Activated CD8-positive, alpha-beta memory T cell treated with anti-CD3 and anti-CD28 coated beads, Interleukin-2, amount 10 ng/mL, durations not matched to agents 7 days and 5 days (primary cell): Measurements from ENCODE around the gene TUBGCP6. TPM values are rescaled to one million over a fixed set of nuclear protein-coding genes. Genes with fewer than 3 reads are reported as not detected.
A peak's percentile ranks its signal among the peaks of the same experiment; 100 is the strongest.

Source experiments
- ATAC-seq: fragments of 150-1000 bp; cut with Tn5 transposase; one replicate; pipeline ENCODE4 v1.10.0; 2021; ENCODE audit warnings: moderate library complexity
- CTCF ChIA-PET: fragments of 350-600 bp; sonication (Branson Sonifier 250); formaldehyde crosslinking; loops from one replicate; lab custom pipeline; 2021; ENCODE audit warnings: antibody characterized with exemption; lab: Charles Lee
- DNase-seq: peaks from one replicate; pipeline ENCODE4 v3.0.0-alpha.2; 2020
- H3K27ac Mint-ChIP-seq: one replicate; pipeline ENCODE4 v1.8.0; 2021; ENCODE audit warnings: mild to moderate bottlenecking, mixed read lengths
- H3K27me3 Mint-ChIP-seq: one replicate; pipeline ENCODE4 v1.8.0; 2021; ENCODE audit warnings: mixed read lengths
- H3K36me3 Mint-ChIP-seq: one replicate; pipeline ENCODE4 v1.8.0; 2021; ENCODE audit warnings: mild to moderate bottlenecking, mixed read lengths
- H3K4me1 Mint-ChIP-seq: one replicate; pipeline ENCODE4 v1.8.0; 2021; ENCODE audit warnings: mixed read lengths
- H3K4me3 Mint-ChIP-seq: one replicate; pipeline ENCODE4 v1.8.0; 2021; ENCODE audit warnings: mild to moderate bottlenecking, moderate library complexity, mixed read lengths
- H3K9me3 Mint-ChIP-seq: one replicate; pipeline ENCODE4 v1.8.0; 2022; ENCODE audit warnings: low read depth, mixed read lengths
- total RNA-seq, 2 experiments: library from RNA; stranded (reverse); gene quantifications; one replicate each; pipeline ENCODE4 v1.2.3, GENCODE V29; 2021

The TUBGCP6 gene
- total RNA-seq, 2 experiments from 2014 or later: 60.9 to 72.0 TPM

DNA sequence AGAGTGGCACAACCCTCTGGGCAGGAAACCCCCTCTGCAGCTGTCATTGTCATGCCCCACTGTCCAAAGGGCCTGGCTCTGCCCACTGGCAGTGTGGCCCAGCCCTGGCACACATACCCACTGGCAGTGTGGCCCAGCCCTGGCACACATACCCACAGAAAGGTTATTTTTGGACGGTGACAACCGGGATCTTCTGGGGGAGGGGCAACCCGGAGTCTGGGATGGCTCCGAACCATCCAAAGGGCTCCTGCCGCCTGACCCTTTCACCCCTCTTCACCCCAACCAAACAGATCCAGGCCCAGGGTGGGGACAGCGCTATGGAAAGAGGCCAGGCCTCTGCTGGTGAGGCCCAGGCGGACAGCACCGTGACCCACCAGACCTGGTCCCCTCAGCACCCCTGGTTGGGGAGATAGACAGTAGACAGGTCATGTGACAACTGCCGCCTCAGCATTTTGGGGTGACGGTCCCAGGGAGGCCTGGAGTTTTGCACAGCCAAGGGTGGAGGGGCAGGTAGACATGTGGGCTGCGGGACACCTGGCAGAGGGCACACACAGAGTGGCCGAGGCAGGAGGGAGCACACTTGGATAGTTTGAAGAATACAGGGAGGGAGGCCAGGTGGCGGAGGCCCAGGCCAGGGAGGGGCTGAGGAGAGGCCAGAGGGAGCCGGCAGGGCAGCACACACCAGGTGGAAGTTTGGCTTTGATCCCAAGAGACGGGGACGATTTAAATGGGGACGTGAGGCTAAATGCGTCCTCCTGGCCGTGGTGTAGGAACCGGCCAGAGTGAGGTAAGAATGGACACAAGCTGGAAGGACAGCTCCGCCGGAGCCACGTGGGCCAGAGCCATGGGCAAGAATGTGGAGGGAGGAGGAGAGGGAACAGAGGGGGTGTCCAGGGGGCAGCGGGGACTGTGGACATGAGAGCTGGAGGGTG is 13.8 kb upstream of the TUBGCP6 start:
- DNase-seq (no peak), ATAC-seq (no peak)
- Mint-ChIP-seq H3K27ac (no peak overlapping the region), H3K9me3 (no peaks in the 10 kb centered on the region), H3K36me3 (no peaks in the 10 kb centered on the region), H3K4me3 (no peak overlapping the region), H3K27me3 (peaks cover 6% of the 10 kb centered on the region), H3K4me1 (peaks cover 6% of the 10 kb centered on the region)
- CTCF ChIA-PET: interaction anchor here (1.2 to 1.5 kb wide), 2 partner anchors 14 to 239 kb away, joined by 5 read pairs; no protein-coding TSS in a partner anchor

DNA sequence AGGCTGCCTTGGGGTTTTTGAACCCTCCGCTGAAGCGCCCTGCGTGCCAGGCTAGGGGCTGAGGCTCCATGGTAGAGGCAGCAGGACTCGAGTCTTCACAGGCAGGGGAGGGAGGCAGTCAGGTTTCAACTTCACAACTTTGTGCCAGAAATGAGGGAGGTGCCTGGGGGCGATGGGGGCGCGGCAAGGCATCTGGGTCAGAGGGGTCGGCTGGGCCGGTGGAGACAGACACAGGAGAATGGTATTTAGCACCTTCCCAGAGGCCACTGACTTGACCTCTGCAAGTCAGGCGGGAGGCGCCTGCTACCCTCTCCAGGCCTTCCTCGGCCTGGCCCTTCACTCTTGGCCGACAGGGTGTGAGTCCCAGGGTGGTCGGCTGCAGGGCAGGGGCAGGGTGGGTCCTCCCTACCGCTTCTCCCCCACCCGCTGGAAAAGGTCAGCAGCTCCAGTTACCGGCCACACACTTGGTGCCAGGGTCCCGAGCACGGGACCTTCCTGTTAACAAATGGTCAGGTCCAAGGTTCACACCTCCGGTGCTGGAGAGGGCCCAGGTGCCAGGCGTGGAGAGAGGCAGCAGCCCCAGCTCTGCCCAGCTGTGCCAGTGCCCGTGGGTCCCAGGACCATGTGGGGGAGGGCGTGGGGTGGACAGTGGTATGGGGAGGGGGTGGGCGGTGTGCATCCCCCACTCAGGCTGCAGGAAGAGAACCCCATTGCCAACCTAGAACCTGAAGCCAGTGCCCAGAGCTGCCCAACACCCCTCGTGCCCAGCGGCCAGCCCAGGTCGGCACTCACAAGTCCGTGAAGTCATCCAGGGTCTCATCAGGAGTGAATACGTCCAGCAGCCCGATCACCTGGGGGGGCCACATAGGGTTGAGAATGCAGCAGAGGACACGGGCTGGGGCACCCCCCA is 12.9 kb upstream of the TUBGCP6 start:
- CTCF ChIA-PET: no interaction called here
- Mint-ChIP-seq H3K4me3 (no peak overlapping the region), H3K36me3 (no peaks in the 10 kb centered on the region), H3K27me3 (peaks cover 6% of the 10 kb centered on the region), H3K9me3 (no peaks in the 10 kb centered on the region), H3K27ac (no peak overlapping the region), H3K4me1 (peaks cover 6% of the 10 kb centered on the region)
- DNase-seq: no peak
- ATAC-seq: no peak

DNA sequence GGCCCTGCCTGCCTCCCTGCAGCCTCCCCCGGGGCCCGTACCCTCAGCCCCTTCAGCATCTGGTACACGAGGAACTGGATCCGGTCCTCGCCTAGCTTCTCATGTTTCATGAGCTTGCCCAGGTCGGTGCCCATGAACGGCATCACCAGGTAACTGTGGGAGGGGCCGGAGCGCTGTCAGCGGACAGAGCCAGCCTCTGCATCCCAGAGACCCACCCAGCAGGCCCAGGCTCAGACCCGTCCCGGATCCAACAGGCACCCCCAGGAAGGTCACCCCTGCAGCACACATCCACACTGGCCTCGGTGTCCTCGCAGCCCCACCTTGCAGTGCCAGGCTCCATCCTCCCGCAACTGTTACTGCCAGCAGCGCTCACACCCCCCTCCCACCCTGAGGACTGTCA is 12.2 kb upstream of the TUBGCP6 start:
- peaks cover 2% of the 10 kb centered on the region for H3K4me1 Mint-ChIP-seq
- ATAC-seq (no peak), DNase-seq (no peak)
- no peak overlapping the region for H3K4me3 Mint-ChIP-seq
- H3K27me3 Mint-ChIP-seq: peaks cover 1% of the 10 kb centered on the region
- H3K36me3 Mint-ChIP-seq: no peaks in the 10 kb centered on the region
- no peak overlapping the region for H3K27ac Mint-ChIP-seq
- H3K9me3 Mint-ChIP-seq: no peaks in the 10 kb centered on the region
- CTCF ChIA-PET: no interaction called here

DNA sequence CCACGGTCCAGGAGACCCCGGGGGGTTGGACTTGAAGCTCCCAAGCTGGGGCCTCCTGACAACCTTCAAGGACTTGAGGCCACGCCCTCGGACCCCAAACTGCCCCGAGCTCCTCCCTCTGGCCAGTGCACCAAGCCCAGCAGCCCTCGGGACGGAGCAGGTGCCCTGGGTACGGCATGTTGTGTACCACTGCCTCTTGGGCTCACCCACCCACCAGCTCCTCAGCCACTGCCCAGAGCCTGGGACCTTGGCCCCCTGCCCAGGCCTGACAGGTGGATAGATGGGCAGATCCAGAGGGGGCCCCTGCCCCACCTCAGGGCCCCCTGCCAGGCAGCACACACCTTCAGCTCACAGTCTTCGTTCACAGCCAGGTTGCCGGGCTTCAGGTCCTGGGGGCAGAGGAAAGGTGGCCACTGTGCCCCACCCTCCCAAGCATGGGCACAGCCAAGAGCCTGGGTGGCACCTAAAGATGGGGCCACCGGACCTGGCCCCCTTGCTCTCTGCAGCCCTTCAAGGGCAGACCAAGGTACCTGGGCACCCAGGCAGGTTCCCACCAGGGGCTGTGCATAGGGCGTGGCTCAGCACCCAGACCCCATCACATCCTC is 11.5 kb upstream of the TUBGCP6 start:
- Mint-ChIP-seq H3K4me3 (no peak overlapping the region), H3K27ac (no peak overlapping the region), H3K9me3 (no peaks in the 10 kb centered on the region), H3K36me3 (no peaks in the 10 kb centered on the region), H3K4me1 (no peaks in the 10 kb centered on the region), H3K27me3 (no peaks in the 10 kb centered on the region)
- CTCF ChIA-PET: interaction anchor here (1.4 kb wide), 1 partner anchor 9 kb away, joined by 3 read pairs; no protein-coding TSS in a partner anchor
- ATAC-seq (no peak), DNase-seq (no peak)

DNA sequence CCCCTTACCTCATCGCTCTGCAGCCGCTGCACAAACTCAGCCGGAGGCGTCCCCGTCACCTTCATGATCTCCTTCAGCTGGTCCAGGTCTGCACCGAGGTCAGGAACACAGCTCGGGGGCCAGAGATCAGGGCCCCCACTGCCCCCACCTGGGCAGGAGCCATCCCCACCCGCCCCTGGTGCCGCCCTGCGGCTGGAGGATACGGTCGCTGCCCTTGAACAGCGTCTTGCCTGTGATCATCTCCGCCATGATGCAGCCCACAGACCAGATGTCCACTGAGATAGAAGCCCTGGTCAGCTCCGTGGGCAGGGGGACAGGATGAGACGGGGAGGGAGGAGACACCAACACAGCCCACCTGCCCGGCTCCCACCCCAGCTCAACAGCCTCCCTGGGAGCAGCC is 10.8 kb upstream of the TUBGCP6 start:
- DNase-seq (no peak), ATAC-seq (no peak)
- CTCF ChIA-PET: interaction anchor here (1.4 kb wide), 1 partner anchor 8 kb away, joined by 3 read pairs; no protein-coding TSS in a partner anchor
- Mint-ChIP-seq H3K4me3 (no peak overlapping the region), H3K27me3 (no peaks in the 10 kb centered on the region), H3K27ac (no peak overlapping the region), H3K4me1 (peaks cover 2% of the 10 kb centered on the region), H3K36me3 (no peaks in the 10 kb centered on the region), H3K9me3 (no peaks in the 10 kb centered on the region)

DNA sequence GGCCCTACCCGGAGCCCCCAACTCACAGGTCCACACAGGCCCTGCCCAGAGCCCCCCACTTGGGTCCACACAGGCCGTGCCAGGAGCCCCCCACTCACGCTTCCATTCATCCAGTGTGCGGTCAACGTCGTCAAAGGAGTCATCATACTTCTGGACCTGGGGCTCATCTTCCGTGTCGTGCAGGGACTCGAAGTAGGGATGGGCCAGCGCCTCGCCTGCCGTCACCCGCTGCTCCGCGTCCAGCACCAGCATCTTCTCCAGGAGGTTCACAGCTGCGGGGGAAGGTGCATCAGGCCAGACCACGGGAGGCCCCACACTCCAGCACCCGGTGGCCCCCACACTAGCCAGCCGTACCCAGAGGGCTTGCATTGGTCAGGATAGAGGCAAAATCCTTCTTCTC is 10.3 kb upstream of the TUBGCP6 start:
- H3K4me1 Mint-ChIP-seq: peaks cover 5% of the 10 kb centered on the region
- H3K27me3 Mint-ChIP-seq: no peaks in the 10 kb centered on the region
- no peak overlapping the region for H3K4me3 Mint-ChIP-seq
- CTCF ChIA-PET: no interaction called here
- ATAC-seq: no peak
- H3K27ac Mint-ChIP-seq: no peak overlapping the region
- H3K9me3 Mint-ChIP-seq: no peaks in the 10 kb centered on the region
- H3K36me3 Mint-ChIP-seq: no peaks in the 10 kb centered on the region
- DNase-seq: no peak

DNA sequence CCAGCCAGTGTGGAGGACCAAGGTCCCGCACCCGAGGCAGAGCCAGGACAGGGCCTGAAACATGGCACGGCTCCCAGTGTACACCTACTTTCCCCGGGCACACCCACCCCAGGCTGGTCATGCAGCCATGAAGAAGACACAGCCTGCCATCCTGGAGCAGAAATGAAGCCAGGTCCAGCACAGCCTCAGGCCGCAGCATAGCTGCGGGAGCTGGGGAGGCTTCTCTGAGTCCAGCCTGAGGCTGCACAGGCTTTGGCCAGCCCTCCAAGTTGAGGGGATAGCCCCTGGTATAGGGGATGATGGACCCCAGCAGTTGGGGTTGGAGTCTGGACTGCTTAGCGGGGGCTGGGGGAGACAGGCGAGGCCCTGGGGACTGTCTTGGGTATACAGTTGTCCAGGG is 9.1 kb upstream of the TUBGCP6 start:
- no peaks in the 10 kb centered on the region for H3K36me3 Mint-ChIP-seq
- H3K4me1 Mint-ChIP-seq: peaks cover 10% of the 10 kb centered on the region
- H3K27me3 Mint-ChIP-seq: no peaks in the 10 kb centered on the region
- CTCF ChIA-PET: interaction anchor here (3.7 kb wide), 1 partner anchor 88 kb away, joined by 42 read pairs; no protein-coding TSS in a partner anchor
- no peak for ATAC-seq
- H3K4me3 Mint-ChIP-seq: no peak overlapping the region
- H3K9me3 Mint-ChIP-seq: no peaks in the 10 kb centered on the region
- H3K27ac Mint-ChIP-seq: no peak overlapping the region
- DNase-seq: no peak

DNA sequence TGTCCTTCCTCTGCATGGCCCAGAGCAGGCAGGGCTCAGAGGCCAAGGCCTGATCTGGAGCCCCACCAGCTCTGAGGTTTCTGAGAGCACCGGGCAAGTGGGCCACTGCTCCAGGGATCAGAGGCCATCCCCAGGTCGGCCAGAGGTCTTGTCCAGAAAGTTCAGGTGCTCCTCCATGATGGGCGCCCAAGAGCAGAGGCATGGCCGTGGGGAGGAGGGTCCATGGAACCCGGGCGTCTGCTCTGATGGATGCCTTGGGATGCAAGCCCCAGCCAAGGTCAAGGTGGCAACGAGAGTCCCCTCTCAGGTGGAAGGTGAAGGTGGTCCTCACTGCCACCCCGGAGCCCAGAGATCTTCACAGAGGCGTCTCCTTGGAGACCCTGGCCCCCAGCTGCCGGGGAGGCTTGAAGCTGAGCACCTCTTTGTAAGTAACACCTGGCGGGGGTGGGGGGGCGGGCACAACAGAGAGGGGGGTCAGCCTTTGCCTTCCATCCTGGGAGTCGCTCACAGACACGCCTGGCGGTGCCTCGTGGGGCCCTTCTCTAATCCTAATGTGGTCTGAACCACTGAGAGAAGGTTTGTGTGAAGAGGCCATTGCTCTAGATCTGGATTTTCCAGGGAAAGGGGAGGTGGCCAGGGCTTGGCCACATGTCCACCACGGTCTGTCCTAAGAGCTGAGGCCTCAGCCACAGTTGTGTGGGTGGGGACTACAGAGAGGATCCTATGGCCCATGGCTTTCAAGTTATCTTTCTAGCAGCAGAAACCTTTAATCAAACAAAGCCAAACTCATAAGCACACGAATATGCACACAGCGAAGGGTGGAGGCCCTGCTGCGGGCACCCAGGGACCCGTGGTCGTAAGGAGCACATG is 8.5 kb upstream of the TUBGCP6 start:
- no peaks in the 10 kb centered on the region for H3K9me3 Mint-ChIP-seq
- no peak overlapping the region for H3K27ac Mint-ChIP-seq
- no peak overlapping the region for H3K4me3 Mint-ChIP-seq
- H3K36me3 Mint-ChIP-seq: no peaks in the 10 kb centered on the region
- CTCF ChIA-PET: interaction anchor here (0.5 to 3.7 kb wide), 14 partner anchors 9 to 368 kb away, joined by 3 to 42 read pairs (median 6); partner anchors contain the start of genes DENND6B and SCO2
- DNase-seq (no peak), ATAC-seq (no peak)
- no peaks in the 10 kb centered on the region for H3K27me3 Mint-ChIP-seq
- peaks cover 10% of the 10 kb centered on the region for H3K4me1 Mint-ChIP-seq

DNA sequence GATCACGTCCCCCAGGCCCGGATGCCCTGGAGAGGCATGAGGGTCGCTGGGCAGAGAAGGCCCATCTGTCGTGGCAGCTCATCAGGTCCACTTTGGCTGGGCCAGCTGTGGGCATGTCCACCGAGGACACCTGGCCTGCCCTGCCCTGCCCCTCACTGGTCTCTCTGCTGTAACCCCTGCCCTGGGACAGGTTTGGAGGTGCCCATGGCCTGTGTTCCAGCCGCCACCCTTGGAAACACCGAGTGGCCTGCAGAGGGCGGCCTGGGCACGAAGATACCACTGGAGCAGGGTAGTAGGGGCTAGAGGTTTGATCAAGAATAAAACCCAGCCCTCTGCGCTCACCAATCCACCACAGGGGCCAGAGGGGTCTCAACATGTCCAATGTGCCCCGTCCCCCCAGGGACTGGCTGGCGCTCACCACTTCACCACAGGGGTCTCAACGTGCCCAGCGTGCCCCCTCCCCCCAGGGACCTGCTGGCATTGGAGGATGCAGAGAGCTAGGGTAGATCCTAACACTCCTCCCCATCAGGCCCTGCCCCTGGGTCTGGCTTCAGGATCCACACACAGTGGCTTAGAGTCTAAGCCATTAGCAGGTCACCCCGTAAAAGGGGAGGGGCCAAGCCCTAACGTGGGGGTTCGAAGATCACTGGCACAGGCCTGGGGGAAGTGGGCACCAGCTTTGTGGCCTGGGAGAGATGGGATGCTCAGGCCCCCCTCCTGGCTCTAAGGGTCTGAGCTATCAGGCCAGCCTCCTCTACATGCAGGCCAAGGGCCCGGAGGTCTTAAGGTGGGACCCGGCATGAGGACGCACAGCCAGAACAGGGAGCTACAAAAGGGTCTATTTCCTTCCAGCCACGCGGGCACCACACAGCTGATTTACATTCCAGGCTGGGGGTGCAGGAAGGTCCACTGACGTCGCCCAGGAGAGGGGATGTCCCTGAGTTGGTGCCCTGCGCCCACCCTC is 7.5 kb upstream of the TUBGCP6 start:
- H3K27ac Mint-ChIP-seq: no peak overlapping the region
- peaks cover 17% of the 10 kb centered on the region for H3K4me1 Mint-ChIP-seq
- H3K9me3 Mint-ChIP-seq: no peaks in the 10 kb centered on the region
- no peaks in the 10 kb centered on the region for H3K27me3 Mint-ChIP-seq
- no peak overlapping the region for H3K4me3 Mint-ChIP-seq
- CTCF ChIA-PET: interaction anchor here (0.5 to 3.7 kb wide), 21 partner anchors 8 to 369 kb away, joined by 3 to 42 read pairs (median 5); partner anchors contain the start of genes DENND6B and SCO2
- ATAC-seq: peak; percentile 41
- H3K36me3 Mint-ChIP-seq: peaks cover 4% of the 10 kb centered on the region
- peak; percentile 84 for DNase-seq

DNA sequence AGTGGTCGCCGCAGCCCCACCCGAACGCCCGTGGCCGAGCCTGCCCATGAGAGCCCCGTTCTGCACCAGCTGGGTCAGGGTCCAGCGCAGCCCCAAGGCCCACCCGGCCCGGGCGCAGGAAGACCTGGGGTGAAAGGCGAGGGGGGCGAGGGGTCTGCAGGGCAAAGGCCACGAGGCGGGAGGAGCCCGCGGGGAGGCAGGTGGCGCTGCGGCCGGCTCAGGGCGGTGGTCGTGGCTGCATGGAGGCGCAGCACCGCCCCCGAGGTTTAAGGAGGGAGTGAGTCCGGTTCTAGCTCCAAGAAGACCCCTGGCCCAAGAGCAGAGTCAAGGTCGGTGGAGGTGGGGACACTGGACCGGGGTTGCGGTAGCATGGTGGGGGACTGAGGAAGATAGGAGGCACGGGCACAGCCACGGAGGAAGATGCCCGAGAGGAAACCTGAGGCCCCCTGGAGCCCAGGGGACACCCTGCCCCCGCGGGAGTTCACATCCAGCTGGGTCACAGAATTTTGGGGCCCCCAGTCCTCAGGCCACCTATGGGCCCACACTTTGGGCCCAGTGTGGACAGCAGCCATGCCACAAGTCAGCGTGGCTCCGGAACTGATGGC is 6.8 kb upstream of the TUBGCP6 start:
- Mint-ChIP-seq H3K36me3 (peaks cover 7% of the 10 kb centered on the region), H3K9me3 (no peaks in the 10 kb centered on the region), H3K4me1 (peaks cover 20% of the 10 kb centered on the region), H3K27me3 (no peaks in the 10 kb centered on the region), H3K4me3 (no peak overlapping the region), H3K27ac (no peak overlapping the region)
- DNase-seq (peak; percentile 43), ATAC-seq (no peak)
- CTCF ChIA-PET: interaction anchor here (0.7 to 3.7 kb wide), 20 partner anchors 10 to 369 kb away, joined by 3 to 42 read pairs (median 6); partner anchors contain the start of genes DENND6B, MAPK12, SCO2 and SYCE3
